K562 (cell line): Measurements from ENCODE around the gene LYST. TPM values are rescaled to one million over a fixed set of nuclear protein-coding genes. Genes with fewer than 3 reads are reported as not detected.

Experiments
- ATAC-seq: fragments of 200-7000 bp; cut with Tn5 transposase; 3 replicates; pipeline ENCODE4 v1.9.1; 2020; ENCODE audit warnings: moderate library complexity
- BruUV-seq: library from RNA; stranded (reverse); fragments of 400-500 nt; replicated peaks from 2 replicates; lab custom pipeline; 2021; lab: Mats Ljungman, UMichigan
- CTCF ChIA-PET: fragments of 300-600 bp; formaldehyde crosslinking; extraction: SDS; loops from one replicate; lab custom pipeline; 2021; ENCODE audit warnings: low intra/inter-chr PET ratio; lab: Yijun Ruan, JAX
- POLR2A ChIA-PET: fragments of 300-600, 350-650 bp; sonication (Branson Sonifier 250); formaldehyde crosslinking; extraction: SDS; loops from one replicate; lab custom pipeline; 2021; ENCODE audit warnings: antibody characterized with exemption, inconsistent platforms; lab: Yijun Ruan, JAX
- DNase-seq, 4 experiments: peaks; one replicate each; pipeline versions ENCODE4 v3.0.0 to v3.0.0-alpha.2; 2011 to 2018; ENCODE audit warnings: low spot score in 3 of 4, mixed read lengths in 3 of 4; ENCODE audit errors: extremely low read depth in 1 of 4
- FAIRE-seq: peaks from 2 replicates; lab custom pipeline; 2011; peaks lifted over from hg19 to GRCh38; lab: Jason Lieb, UNC
- H2AFZ ChIP-seq: 2 replicates; pipeline ENCODE4 v1.6.0; 2011; ENCODE audit warnings: low read depth, low read length, control low read depth, inconsistent platforms
- H3K27ac ChIP-seq: fragments of 200-600 bp; 3 replicates; pipeline ENCODE4 v1.8.0; 2011; ENCODE audit warnings: low read depth, mild to moderate bottlenecking, control low read depth, inconsistent platforms, low read length, moderate library complexity, mixed read lengths; ENCODE audit errors: extremely low read depth
- H3K27me3 ChIP-seq, 2 experiments: fragments of 300-600 bp in 1 of 2; 2 replicates in 1 of 2; 3 replicates in 1 of 2; pipeline versions ENCODE4 v1.6.0 to v1.8.0; 2011; ENCODE audit warnings: inconsistent platforms in 2 of 2, low read length in 2 of 2, mild to moderate bottlenecking in 1 of 2, mixed read lengths in 1 of 2, moderate library complexity in 1 of 2; ENCODE audit not compliant: control insufficient read depth in 2 of 2, insufficient read depth in 2 of 2
- H3K36me3 ChIP-seq: fragments of 300-600 bp; 3 replicates; pipeline ENCODE4 v1.8.0; 2011; ENCODE audit warnings: mild to moderate bottlenecking, low read length, inconsistent platforms; ENCODE audit not compliant: control insufficient read depth, insufficient read depth
- H3K4me1 ChIP-seq, 2 experiments: fragments of 200-600 bp in 1 of 2; replicated peaks in 1 of 2; 2 replicates in 1 of 2; 3 replicates in 1 of 2; pipeline versions ENCODE4 v1.5.1 to v1.8.0; 2011; ENCODE audit warnings: inconsistent platforms in 2 of 2, low read length in 2 of 2, mild to moderate bottlenecking in 1 of 2, mixed read lengths in 1 of 2, moderate library complexity in 1 of 2; ENCODE audit not compliant: control insufficient read depth in 2 of 2, insufficient read depth in 2 of 2
- H3K4me2 ChIP-seq: 2 replicates; pipeline ENCODE4 v1.6.1; 2011; ENCODE audit warnings: low read length, control low read depth, inconsistent platforms, mixed read lengths; ENCODE audit not compliant: insufficient read depth
- H3K4me3 ChIP-seq: fragments of 200-600 bp; sonication (generic), shearing (Covaris generic); 2 replicates; pipeline ENCODE4 v1.5.1; 2016; ENCODE audit warnings: control low read depth, inconsistent platforms
- H3K79me2 ChIP-seq: fragments of 200-600 bp; 3 replicates; pipeline ENCODE4 v1.8.0; 2011; ENCODE audit warnings: low read length, inconsistent platforms; ENCODE audit not compliant: control insufficient read depth, insufficient read depth
- H3K9ac ChIP-seq, 2 experiments: 2 replicates each; pipeline versions ENCODE4 v1.6.0 to v1.6.1; 2011; ENCODE audit warnings: low read depth in 2 of 2, low read length in 2 of 2, control low read depth in 1 of 2, inconsistent platforms in 1 of 2, mild to moderate bottlenecking in 1 of 2, mixed read lengths in 1 of 2; ENCODE audit not compliant: insufficient read depth in 1 of 2
- H3K9me1 ChIP-seq: one replicate; pipeline ENCODE4 v1.6.0; 2011; ENCODE audit warnings: inconsistent platforms, mild to moderate bottlenecking, low read length, moderate library complexity; ENCODE audit not compliant: control insufficient read depth, insufficient read depth
- H3K9me3 ChIP-seq: replicated peaks from 2 replicates; pipeline ENCODE4 v1.5.1; 2011; ENCODE audit warnings: low read depth, low read length, inconsistent platforms; ENCODE audit not compliant: control insufficient read depth, insufficient read depth
- H4K20me1 ChIP-seq: replicated peaks from 2 replicates; pipeline ENCODE4 v1.6.1; 2011; ENCODE audit warnings: low read length, inconsistent platforms, mixed read lengths; ENCODE audit not compliant: control insufficient read depth, insufficient read depth
- CBX8 ChIP-seq: fragments of 200-600 bp; sonication (generic); IDR thresholded peaks from 2 replicates; pipeline ENCODE4 v1.6.1; 2012; ENCODE audit warnings: borderline replicate concordance, mixed run types, low read depth, mild to moderate bottlenecking, moderate library complexity, mixed read lengths, low read length, control low read depth, inconsistent platforms; ENCODE audit not compliant: poor library complexity, severe bottlenecking; ENCODE audit errors: extremely low read depth
- EZH2 ChIP-seq: IDR thresholded peaks from 2 replicates; pipeline ENCODE4 v1.6.1; 2012; ENCODE audit warnings: low read depth, mild to moderate bottlenecking, inconsistent platforms, low read length, borderline replicate concordance
- ZNF644 ChIP-seq: fragments of 200-800 bp; sonication (Bioruptor generic); IDR thresholded peaks from 2 replicates; pipeline ENCODE4 v1.6.1; 2016; ENCODE audit warnings: low read depth, missing genetic modification characterization, missing compliant biosample characterization
- WGBS: fragments of 100-300 bp; shearing (Covaris generic); methylation state at CpG from one replicate; pipeline ENCODE4 v1.1.6; 2016; ENCODE audit warnings: low coverage, mixed read lengths; ENCODE audit not compliant: insufficient coverage; ENCODE audit errors: missing lambda C conversion rate; 5-methylcytosine and 5-hydroxymethylcytosine counted together
- in situ Hi-C: fragments of 300-500 bp; cut with MboI; formaldehyde crosslinking; loops from 4 replicates; pipeline ENCODE4 v1.15.0; 2018; ENCODE audit warnings: inconsistent platforms, mixed read lengths
- intact Hi-C: fragments of 100-400 bp; cut with micrococcal nuclease; formaldehyde crosslinking; loops from 2 replicates; pipeline ENCODE4 v1.14.2; 2022
- polyA plus RNA-seq, 8 experiments: library from polyadenylated mRNA; depleted of rRNA in 4 of 8; stranded (reverse) in 5 of 8; unstranded in 3 of 8; fragments of >200 nt; fragmentation: Nextera tagmentation in 2 of 8; fragmentation: Illumina TruSeq in 1 of 8; extraction: Ambion mirVana in 2 of 8; extraction: Trizol in 1 of 8; gene quantifications; 2 replicates each; pipeline versions ENCODE4 v1.2.1 to v1.2.3, GENCODE V29; 2011 to 2014; ENCODE audit warnings: inconsistent platforms in 1 of 8, missing spikeins in 1 of 8
- total RNA-seq, 7 experiments: library from RNA; depleted of rRNA in 6 of 7; stranded (reverse); fragments of >200 nt in 6 of 7; fragmentation: Illumina TruSeq in 2 of 7; extraction: Trizol in 2 of 7; gene quantifications; 2 replicates each; pipeline versions ENCODE4 v1.2.1 to v1.2.3, GENCODE V29; 2011 to 2021; ENCODE audit warnings: low replicate concordance in 1 of 7

The LYST gene
- total and polyA plus RNA-seq, 9 of the 15 experiments (the other 6 are each of a cell fraction or from before 2014, with no cell fraction given) = 0.73 to 2.4 (median 1.4) TPM

DNA sequence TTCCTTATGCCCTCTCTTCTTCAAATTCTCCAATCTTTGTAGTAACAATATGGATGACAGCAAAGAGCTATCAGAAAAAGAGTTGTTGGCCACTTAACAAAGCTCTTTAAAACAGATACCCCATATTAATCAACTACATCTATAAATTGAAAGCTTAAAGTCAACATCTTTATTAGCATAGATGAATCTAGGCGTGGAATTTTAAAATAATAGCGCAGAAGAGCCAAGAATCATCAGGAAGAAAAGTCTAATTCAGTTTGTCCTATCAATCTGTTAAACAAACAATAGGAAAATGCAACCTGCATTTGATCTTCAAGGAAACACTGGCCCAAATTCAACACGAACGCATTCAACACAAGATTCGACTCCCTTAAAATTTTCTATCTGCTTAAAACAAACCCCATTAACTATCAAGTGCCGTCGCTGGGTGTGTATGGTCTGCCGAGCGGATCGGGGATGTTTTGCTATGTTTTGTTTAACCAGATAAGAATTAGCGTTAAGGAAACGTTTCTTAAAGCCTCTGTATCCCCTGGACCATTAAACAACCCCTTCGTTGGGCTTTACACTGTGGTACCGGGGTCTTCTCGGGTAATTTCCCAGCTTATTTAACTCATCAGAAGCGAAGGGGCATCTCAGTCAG lies 1.0 kb downstream of the LYST start:
- H4K20me1 ChIP-seq = no peaks in the 10 kb centered on the region; the same call in 1 of the 2 replicates
- in situ Hi-C loops = no loop called here
- BruUV-seq = TSS peak; percentile 51
- intact Hi-C loops = loop anchor here (1.0 to 5.0 kb wide), 2 partner anchors 19 to 107 kb away; no protein-coding TSS in a partner anchor
- H3K4me2 ChIP-seq = peak overlapping the region; percentile 85
- no peak for DNase-seq
- H2AFZ ChIP-seq = peak overlapping the region; percentile 94
- ChIA-PET CTCF (interaction anchor here (0.7 to 3.0 kb wide), 2 partner anchors 106 to 110 kb away, joined by 3 to 10 read pairs; no protein-coding TSS in a partner anchor), POLR2A (interaction anchor here (0.7 to 1.0 kb wide), 3 partner anchors 13 to 1633 kb away, joined by 3 to 7 read pairs (median 3); no protein-coding TSS in a partner anchor)
- H3K4me1 ChIP-seq = peaks cover 9 to 13% of the 10 kb centered on the region in 2 experiments; a peak in 4 of 5 replicates
- peak overlapping the region; percentile 50 to 92; a peak in 2 of 4 replicates for H3K9ac ChIP-seq
- peak overlapping the region; percentile 80 for H3K4me3 ChIP-seq
- no peaks in the 10 kb centered on the region for H3K9me3 ChIP-seq
- no peak overlapping the region for H3K27ac ChIP-seq
- no peaks in the 10 kb centered on the region for H3K79me2 ChIP-seq
- H3K36me3 ChIP-seq = no peaks in the 10 kb centered on the region
- no peaks in the 10 kb centered on the region for H3K9me1 ChIP-seq
- 5% methylated on average over 16 of the region's 16 CpGs for WGBS
- FAIRE-seq = peak; percentile 75
- ATAC-seq = no peak
- TF ChIP-seq CBX8 (peak; percentile 59), EZH2 (0 out of 2 replicates have a peak, but pooled peaks have one; percentile 91), ZNF644 (no peak)
- peaks cover 14 to 18% of the 10 kb centered on the region in 2 experiments for H3K27me3 ChIP-seq
